Lower leg skin (tissue), 3 donors: Measurements from ENCODE around the gene USP17L30.
"Not testable (repeated sequence)": the region's sequence is repeated elsewhere in the genome, so short reads cannot be mapped to it uniquely, and the experiment has no call there.

Experiments
- POLR2A ChIP-seq, 2 donors: fragments of 450-650 bp; IDR thresholded peaks; one replicate each; pipeline ENCODE4 v1.6.1; 2016 to 2017; ENCODE audit warnings: antibody characterized with exemption in 2 of 2, mild to moderate bottlenecking in 1 of 2, moderate library complexity in 1 of 2
- TF ChIP-seq, protein P1 (sequence below), 3 donors: fragments of 450-650 bp; IDR thresholded peaks; one replicate each; pipeline ENCODE4 v1.5.1; 2016; ENCODE audit warnings: antibody characterized with exemption in 3 of 3, mild to moderate bottlenecking in 3 of 3, moderate library complexity in 2 of 3

DNA sequence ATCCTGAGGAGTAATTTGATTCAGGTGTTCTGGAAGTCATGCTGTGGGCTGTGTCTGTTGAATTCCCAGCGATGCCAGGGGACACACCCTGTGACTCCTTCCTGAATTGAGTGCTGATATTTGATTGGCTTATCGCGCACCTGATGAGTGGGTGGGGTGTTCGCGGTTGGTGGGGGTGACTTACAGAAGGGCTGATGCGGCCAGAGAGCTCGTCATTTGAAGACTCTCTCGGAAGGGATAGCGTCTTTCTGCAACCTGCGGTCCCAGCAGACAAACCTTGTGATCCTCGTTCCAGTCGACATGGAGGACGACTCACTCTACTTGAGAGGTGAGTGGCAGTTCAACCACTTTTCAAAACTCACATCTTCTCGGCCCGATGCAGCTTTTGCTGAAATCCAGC lies at the start of gene USP17L30:
- TF ChIP-seq, protein P1, sequence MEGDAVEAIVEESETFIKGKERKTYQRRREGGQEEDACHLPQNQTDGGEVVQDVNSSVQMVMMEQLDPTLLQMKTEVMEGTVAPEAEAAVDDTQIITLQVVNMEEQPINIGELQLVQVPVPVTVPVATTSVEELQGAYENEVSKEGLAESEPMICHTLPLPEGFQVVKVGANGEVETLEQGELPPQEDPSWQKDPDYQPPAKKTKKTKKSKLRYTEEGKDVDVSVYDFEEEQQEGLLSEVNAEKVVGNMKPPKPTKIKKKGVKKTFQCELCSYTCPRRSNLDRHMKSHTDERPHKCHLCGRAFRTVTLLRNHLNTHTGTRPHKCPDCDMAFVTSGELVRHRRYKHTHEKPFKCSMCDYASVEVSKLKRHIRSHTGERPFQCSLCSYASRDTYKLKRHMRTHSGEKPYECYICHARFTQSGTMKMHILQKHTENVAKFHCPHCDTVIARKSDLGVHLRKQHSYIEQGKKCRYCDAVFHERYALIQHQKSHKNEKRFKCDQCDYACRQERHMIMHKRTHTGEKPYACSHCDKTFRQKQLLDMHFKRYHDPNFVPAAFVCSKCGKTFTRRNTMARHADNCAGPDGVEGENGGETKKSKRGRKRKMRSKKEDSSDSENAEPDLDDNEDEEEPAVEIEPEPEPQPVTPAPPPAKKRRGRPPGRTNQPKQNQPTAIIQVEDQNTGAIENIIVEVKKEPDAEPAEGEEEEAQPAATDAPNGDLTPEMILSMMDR (IDR thresholded peaks at IDR 0.05), result not testable (repeated sequence)
- not testable (repeated sequence) for TF ChIP-seq POLR2A (IDR thresholded peaks at IDR 0.05)
